ENCODE results near the gene ZBTB8A. TPM values are rescaled to one million over a fixed set of nuclear protein-coding genes. Genes with fewer than 3 reads are reported as not detected.

Gene ZBTB8A
- total and polyA plus RNA-seq, 10 of the 15 experiments (the other 5 are each of a cell fraction or from before 2014, with no cell fraction given) = 0.48 to 4.7 (median 2.4) TPM

DNA sequence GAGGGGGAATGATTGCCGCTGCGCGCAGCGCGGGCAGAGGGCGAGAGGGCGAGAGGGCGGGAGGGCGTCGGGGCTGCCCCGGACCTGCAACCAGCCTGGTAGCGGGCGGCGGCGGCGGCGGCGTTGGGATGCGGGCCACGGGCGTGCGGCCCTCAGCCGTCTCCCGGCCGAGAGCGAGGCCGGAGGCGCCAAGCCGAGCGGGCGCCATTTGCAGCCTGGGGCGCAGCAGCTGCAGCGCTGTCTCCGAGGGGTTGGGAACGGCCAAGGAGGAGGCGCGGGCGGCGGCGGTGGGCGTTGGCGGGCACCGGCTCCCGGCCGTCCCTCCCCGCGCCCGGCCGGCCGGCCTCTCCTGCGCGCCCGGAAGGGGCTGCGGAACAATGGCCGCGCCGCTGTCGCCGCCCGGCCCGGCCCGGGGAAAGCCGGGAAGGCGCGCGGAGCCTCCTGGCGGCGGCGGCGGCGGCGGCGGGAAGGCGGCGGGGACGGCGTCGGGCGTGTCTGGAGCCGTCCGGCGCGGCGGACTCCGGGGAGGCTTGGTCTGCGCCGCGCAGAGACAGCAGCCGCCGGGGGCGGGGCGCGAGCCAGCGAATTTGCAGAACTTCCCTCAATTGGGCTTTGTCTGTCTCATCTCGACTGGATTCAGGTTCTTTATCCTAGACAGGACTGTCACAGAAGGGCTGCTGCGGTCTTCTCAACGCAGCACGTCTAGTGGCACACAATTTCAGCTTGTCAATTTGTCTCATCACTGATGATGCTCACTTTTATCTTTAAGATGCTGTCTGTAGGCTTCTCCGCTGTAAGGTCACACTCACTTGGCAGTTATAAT, 38.6 kb upstream of the ZBTB8A start:
- no peaks in the 10 kb centered on the region for H3K9me3 ChIP-seq (replicated peaks; ENCODE audit: control insufficient read depth, insufficient read depth, low read length)
- no peaks in the 10 kb centered on the region for H3K27me3 ChIP-seq (replicated peaks in 1 of 2; ENCODE audit: control insufficient read depth in 2 of 2, insufficient read depth in 2 of 2, low read length in 1 of 2)
- in situ Hi-C loops (cut with MboI) = no loop called here
- SMC1A ChIA-PET (ENCODE audit: uncharacterized antibody, unreplicated experiment) = no interaction called here
- peak overlapping the region; percentile 76 for H3K4me2 ChIP-seq (ENCODE audit: control insufficient read depth, insufficient read depth)
- RAD21 ChIA-PET (ENCODE audit: unreplicated experiment) = no interaction called here
- H3K4me1 ChIP-seq (ENCODE audit: control insufficient read depth, insufficient read depth, low read length) = no peaks in the 10 kb centered on the region; the same call in 1 of the 2 replicates
- peak overlapping the region; percentile 83 for H2AFZ ChIP-seq (ENCODE audit: control insufficient read depth, low read depth, low read length)
- POLR2A ChIA-PET = no interaction called here
- FAIRE-seq (no peak), ATAC-seq (peak; percentile 86), DNase-seq (ENCODE audit: low read depth, low spot score) (no peak)
- CTCF ChIA-PET = interaction anchor here (0.6 kb wide), 1 partner anchor 69 kb away, joined by 3 read pairs; no protein-coding TSS in a partner anchor
- intact Hi-C loops (cut with micrococcal nuclease; ENCODE audit: unreplicated experiment) = no loop called here
- no peak overlapping the region for H3K27ac ChIP-seq (ENCODE audit: control insufficient read depth, insufficient read depth)
- no TSS peak for BruUV-seq (replicated peaks)
- 4% methylated on average over 53 of the region's 99 CpGs for WGBS (ENCODE audit: insufficient coverage, insufficient replicate concordance, low lambda C conversion rate, missing lambda C conversion rate)
- no peaks in the 10 kb centered on the region for H4K20me1 ChIP-seq (ENCODE audit: control insufficient read depth, insufficient read depth)
- peak overlapping the region; percentile 51; the same call in 1 of the 2 replicates for H3K9ac ChIP-seq (ENCODE audit: control insufficient read depth, insufficient read depth, low read length)
- no peaks in the 10 kb centered on the region for H3K79me2 ChIP-seq (ENCODE audit: control insufficient read depth, insufficient read depth, low read length)
- peak overlapping the region; percentile 76 for H3K4me3 ChIP-seq
- no peaks in the 10 kb centered on the region for H3K36me3 ChIP-seq (ENCODE audit: control insufficient read depth in 2 of 2, insufficient read depth in 2 of 2, low read length in 1 of 2)
- peak; percentile 32; the same call in 1 of the 2 replicates for TF ChIP-seq POLR2A (IDR thresholded peaks at IDR 0.05; ENCODE audit: low read depth, low read length)
- TF ChIP-seq HSF1 (IDR thresholded peaks at IDR 0.05; ENCODE audit: low read depth, low read length) = no peak
- no peak for TF ChIP-seq POLR2AphosphoS2 (IDR thresholded peaks at IDR 0.05; ENCODE audit: low read depth, low read length)
- TF ChIP-seq NFXL1 (IDR thresholded peaks at IDR 0.05; ENCODE audit: borderline replicate concordance) = no peak
- peak in 1 of 2 experiments; percentile 46; a peak in 1 of 3 replicates for TF ChIP-seq EGR1 (IDR thresholded peaks at IDR 0.05; ENCODE audit: borderline replicate concordance in 1 of 2, low read depth in 2 of 2, low read length in 2 of 2)
- TF ChIP-seq HDAC6 (IDR thresholded peaks at IDR 0.05; ENCODE audit: unreplicated experiment) = peak; percentile 79
- peak; percentile 38; the same call in 1 of the 2 replicates for TF ChIP-seq BACH1 (IDR thresholded peaks at IDR 0.05; ENCODE audit: borderline replicate concordance)
- peak; percentile 68; the same call in 1 of the 2 replicates for TF ChIP-seq LARP7 (IDR thresholded peaks at IDR 0.05)
- TF ChIP-seq SMARCA5 (IDR thresholded peaks at IDR 0.05) = peak; percentile 76; the same call in 1 of the 2 replicates
- TF ChIP-seq, protein P1, sequence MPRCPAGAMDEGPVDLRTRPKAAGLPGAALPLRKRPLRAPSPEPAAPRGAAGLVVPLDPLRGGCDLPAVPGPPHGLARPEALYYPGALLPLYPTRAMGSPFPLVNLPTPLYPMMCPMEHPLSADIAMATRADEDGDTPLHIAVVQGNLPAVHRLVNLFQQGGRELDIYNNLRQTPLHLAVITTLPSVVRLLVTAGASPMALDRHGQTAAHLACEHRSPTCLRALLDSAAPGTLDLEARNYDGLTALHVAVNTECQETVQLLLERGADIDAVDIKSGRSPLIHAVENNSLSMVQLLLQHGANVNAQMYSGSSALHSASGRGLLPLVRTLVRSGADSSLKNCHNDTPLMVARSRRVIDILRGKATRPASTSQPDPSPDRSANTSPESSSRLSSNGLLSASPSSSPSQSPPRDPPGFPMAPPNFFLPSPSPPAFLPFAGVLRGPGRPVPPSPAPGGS (IDR thresholded peaks at IDR 0.05; ENCODE audit: borderline replicate concordance, insufficient read depth, low read depth, low read length, poor library complexity, severe bottlenecking) = no peak
- TF ChIP-seq YY1 (IDR thresholded peaks at IDR 0.05; ENCODE audit: low read depth, low read length) = peak; percentile 88
- no peak for TF ChIP-seq IRF5 (IDR thresholded peaks at IDR 0.05; ENCODE audit: borderline replicate concordance)
- no peak for TF ChIP-seq ZNF274 (IDR thresholded peaks at IDR 0.05; ENCODE audit: insufficient read depth, insufficient read length)
- TF ChIP-seq BHLHE40 (IDR thresholded peaks at IDR 0.05; ENCODE audit: borderline replicate concordance in 1 of 2, low read depth in 2 of 2, low read length in 1 of 2) = 0 out of 4 replicates have a peak, but pooled peaks of 1 of the 2 experiments have one; percentile 31
- peak; percentile 47; the same call in 1 of the 2 replicates for TF ChIP-seq DPF2 (IDR thresholded peaks at IDR 0.05)
- TF ChIP-seq BMI1 (IDR thresholded peaks at IDR 0.05; ENCODE audit: borderline replicate concordance) = no peak
- peak; percentile 40; the same call in 1 of the 2 replicates for TF ChIP-seq NR2F1 (conservative IDR thresholded peaks at IDR 0.05)
- TF ChIP-seq SPI1 (IDR thresholded peaks at IDR 0.05; ENCODE audit: borderline replicate concordance, insufficient read depth, low read depth, low read length) = no peak
- peak; percentile 97 for TF ChIP-seq IKZF1 (conservative IDR thresholded peaks at IDR 0.05)
- TF ChIP-seq GATAD2B (conservative IDR thresholded peaks at IDR 0.05; ENCODE audit: low read depth) = peak; percentile 83
- peak; percentile 74; the same call in 1 of the 2 replicates for TF ChIP-seq ZNF217 (IDR thresholded peaks at IDR 0.05)
